Measurements from ENCODE around the gene CKAP2.
"Not testable (repeated sequence)": the region's sequence is repeated elsewhere in the genome, so short reads cannot be mapped to it uniquely, and the experiment has no call there.

Gene CKAP2

GRCh38 chr13:52454820-52455676 is at the start of gene CKAP2:
Gene CKAP2, plus strand, starts transcription at chr13:52455478. Its CDS starts 79 bp downstream, at chr13:52455557.
- peak; percentile 84 to 86 for DNase-seq (ENCODE audit: low read depth in 2 of 2)

- DNase-seq (ENCODE audit: low read depth in 2 of 2), result no peak
Observed at GRCh38 chr13:52405767-52406494, 49.3 kb upstream of the CKAP2 start, which contains the start of gene THSD1. Gene THSD1, minus strand, starts transcription at chr13:52406172. Its CDS starts 3,572 bp downstream, at chr13:52402600.

GRCh38 chr13:52406629-52407028 is 48.6 kb upstream of the CKAP2 start:
- no peak for DNase-seq (ENCODE audit: low read depth in 2 of 2)

GRCh38 chr13:52407436-52407835 is 47.8 kb upstream of the CKAP2 start:
- not testable (repeated sequence) for DNase-seq (ENCODE audit: low read depth in 2 of 2)

- not testable (repeated sequence) for DNase-seq (ENCODE audit: low read depth in 2 of 2)
Observed at GRCh38 chr13:52408071-52408658, 47.1 kb upstream of the CKAP2 start.

GRCh38 chr13:52411629-52412028 is 43.6 kb upstream of the CKAP2 start:
- no peak for DNase-seq (ENCODE audit: low read depth in 2 of 2)

- DNase-seq (ENCODE audit: low read depth in 2 of 2), result no peak
Observed at GRCh38 chr13:52412128-52412527, 43.1 kb upstream of the CKAP2 start.

GRCh38 chr13:52414051-52414450 is 41.2 kb upstream of the CKAP2 start:
- DNase-seq (ENCODE audit: low read depth in 2 of 2), result no peak

GRCh38 chr13:52414963-52415362 is 40.3 kb upstream of the CKAP2 start:
- no peak for DNase-seq (ENCODE audit: low read depth in 2 of 2)

GRCh38 chr13:52419080-52419479 is 36.2 kb upstream of the CKAP2 start:
- DNase-seq (ENCODE audit: low read depth in 2 of 2), result no peak

- no peak for DNase-seq (ENCODE audit: low read depth in 2 of 2)
Observed at GRCh38 chr13:52421216-52421615, 34.1 kb upstream of the CKAP2 start.

GRCh38 chr13:52428295-52428694 is 27.0 kb upstream of the CKAP2 start:
- DNase-seq (ENCODE audit: low read depth in 2 of 2), result no peak

- DNase-seq (ENCODE audit: low read depth in 2 of 2), result no peak
Observed at GRCh38 chr13:52432456-52432855, 22.8 kb upstream of the CKAP2 start.

GRCh38 chr13:52446265-52446664 is 9.0 kb upstream of the CKAP2 start:
- no peak for DNase-seq (ENCODE audit: low read depth in 2 of 2)

- no peak for DNase-seq (ENCODE audit: low read depth in 2 of 2)
Observed at GRCh38 chr13:52447354-52447753, 7.9 kb upstream of the CKAP2 start.

GRCh38 chr13:52447815-52448552 is 7.3 kb upstream of the CKAP2 start:
- no peak for DNase-seq (ENCODE audit: low read depth in 2 of 2)

- no peak for DNase-seq (ENCODE audit: low read depth in 2 of 2)
Observed at GRCh38 chr13:52449331-52450011, 5.8 kb upstream of the CKAP2 start.

GRCh38 chr13:52450012-52450792 is 5.1 kb upstream of the CKAP2 start, which contains the start of gene VPS36:
Gene VPS36, minus strand, starts transcription at chr13:52450634. Its CDS starts 40 bp downstream, at chr13:52450594.
- peak; percentile 94 to 95 for DNase-seq (ENCODE audit: low read depth in 2 of 2)

GRCh38 chr13:52450793-52451116 is 4.5 kb upstream of the CKAP2 start:
- no peak for DNase-seq (ENCODE audit: low read depth in 2 of 2)

GRCh38 chr13:52451135-52451804 is 4.0 kb upstream of the CKAP2 start:
- DNase-seq (ENCODE audit: low read depth in 2 of 2), result no peak
